Measurements from ENCODE around the gene MUC22. TPM values are rescaled to one million over a fixed set of nuclear protein-coding genes. Genes with fewer than 3 reads are reported as not detected.

The MUC22 gene
- total and polyA plus RNA-seq, 9 donors: not detected

DNA sequence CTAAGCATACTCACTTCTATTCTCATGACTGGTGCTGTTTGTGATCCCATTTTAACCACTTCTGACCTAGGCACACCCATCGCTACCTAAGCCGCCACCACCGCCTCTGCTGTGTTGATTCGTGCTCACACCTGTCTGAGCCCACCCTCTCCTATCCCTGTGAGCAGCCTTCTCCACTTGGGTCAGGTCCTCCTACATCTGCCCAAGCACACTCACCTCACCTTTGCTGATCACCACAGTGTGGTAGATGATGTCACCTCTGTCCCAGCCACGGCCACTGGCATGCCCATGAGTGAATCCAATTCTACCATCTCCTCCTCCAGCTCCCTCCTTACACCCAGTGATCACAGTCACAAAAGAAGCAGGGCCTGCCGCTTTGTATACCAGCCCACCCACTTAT is 20.8 kb downstream of the MUC22 start:
- no peak overlapping the region for H3K27ac ChIP-seq
- H3K4me1 ChIP-seq (ENCODE audit: insufficient read depth): no peaks in the 10 kb centered on the region
- intact Hi-C loops (cut with DNase I): no loop called here
- no peak for DNase-seq
- H3K27me3 ChIP-seq: no peaks in the 10 kb centered on the region
- no peak overlapping the region for H3K4me3 ChIP-seq
- TF ChIP-seq EP300 (IDR thresholded peaks at IDR 0.05): no peak
- no peak for TF ChIP-seq POLR2A (IDR thresholded peaks at IDR 0.05)
- TF ChIP-seq, protein P1, sequence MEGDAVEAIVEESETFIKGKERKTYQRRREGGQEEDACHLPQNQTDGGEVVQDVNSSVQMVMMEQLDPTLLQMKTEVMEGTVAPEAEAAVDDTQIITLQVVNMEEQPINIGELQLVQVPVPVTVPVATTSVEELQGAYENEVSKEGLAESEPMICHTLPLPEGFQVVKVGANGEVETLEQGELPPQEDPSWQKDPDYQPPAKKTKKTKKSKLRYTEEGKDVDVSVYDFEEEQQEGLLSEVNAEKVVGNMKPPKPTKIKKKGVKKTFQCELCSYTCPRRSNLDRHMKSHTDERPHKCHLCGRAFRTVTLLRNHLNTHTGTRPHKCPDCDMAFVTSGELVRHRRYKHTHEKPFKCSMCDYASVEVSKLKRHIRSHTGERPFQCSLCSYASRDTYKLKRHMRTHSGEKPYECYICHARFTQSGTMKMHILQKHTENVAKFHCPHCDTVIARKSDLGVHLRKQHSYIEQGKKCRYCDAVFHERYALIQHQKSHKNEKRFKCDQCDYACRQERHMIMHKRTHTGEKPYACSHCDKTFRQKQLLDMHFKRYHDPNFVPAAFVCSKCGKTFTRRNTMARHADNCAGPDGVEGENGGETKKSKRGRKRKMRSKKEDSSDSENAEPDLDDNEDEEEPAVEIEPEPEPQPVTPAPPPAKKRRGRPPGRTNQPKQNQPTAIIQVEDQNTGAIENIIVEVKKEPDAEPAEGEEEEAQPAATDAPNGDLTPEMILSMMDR (IDR thresholded peaks at IDR 0.05): no peak
- no peaks in the 10 kb centered on the region for H3K36me3 ChIP-seq
- 86 to 87% (median 86%) methylated on average over 6 of the region's 6 CpGs for WGBS, 3 donors
- H3K9me3 ChIP-seq: no peaks in the 10 kb centered on the region

DNA sequence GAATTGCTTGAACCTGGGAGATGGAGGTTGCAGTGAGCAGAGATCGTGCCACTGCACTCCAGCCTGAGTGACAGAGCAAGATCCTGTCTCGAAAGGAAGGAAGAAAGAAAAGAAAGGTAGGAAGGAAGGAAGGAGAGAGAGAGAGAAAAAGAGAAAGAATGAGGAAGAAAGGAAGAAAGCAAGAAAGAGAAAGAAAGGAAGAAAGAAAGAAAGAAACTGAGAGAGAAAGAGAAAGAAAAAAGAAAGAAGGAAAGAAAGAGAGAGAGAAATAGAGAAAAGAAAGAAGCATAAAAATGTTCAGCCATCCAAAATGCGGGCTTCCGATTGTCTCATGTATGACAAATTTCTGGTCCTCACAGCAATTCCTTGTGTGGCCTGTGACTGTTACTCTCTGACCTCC is 22.8 kb downstream of the MUC22 start:
- H3K9me3 ChIP-seq: no peaks in the 10 kb centered on the region

DNA sequence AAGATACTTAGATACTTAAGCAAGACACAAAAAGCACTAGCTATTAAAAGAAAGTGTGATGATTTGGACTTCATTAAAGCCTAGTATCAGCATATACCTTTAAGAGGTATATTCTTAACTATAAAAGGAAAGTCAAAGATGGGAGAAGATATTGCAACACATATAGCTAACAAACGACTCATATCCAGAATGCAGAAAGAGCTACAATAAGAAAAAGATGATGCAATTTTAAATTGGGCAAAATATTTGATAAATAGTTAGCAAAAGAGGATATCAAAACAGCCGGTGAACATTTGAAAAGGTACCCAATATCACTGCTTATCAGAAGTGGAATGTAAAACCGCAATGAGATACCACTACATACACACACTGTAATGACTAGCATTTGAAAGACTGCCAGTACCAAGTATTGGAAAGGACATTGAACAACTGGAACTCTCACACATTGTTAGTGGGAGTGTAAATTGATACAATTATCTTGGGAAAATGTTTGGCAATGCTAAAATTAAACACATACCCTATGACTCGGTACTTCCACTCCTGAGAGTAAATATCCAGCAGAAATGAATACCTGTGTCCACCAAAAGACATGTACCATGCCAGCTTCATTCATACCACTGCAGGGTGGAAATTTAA is 25.7 kb downstream of the MUC22 start:
- Histone ChIP-seq H3K9me3 (no peaks in the 10 kb centered on the region), H3K27ac (no peak overlapping the region), H3K4me1 (ENCODE audit: insufficient read depth) (no peaks in the 10 kb centered on the region), H3K27me3 (no peaks in the 10 kb centered on the region), H3K4me3 (no peak overlapping the region), H3K36me3 (no peaks in the 10 kb centered on the region)
- intact Hi-C loops (cut with DNase I): no loop called here
- WGBS, 3 donors: 14 to 34% (median 16%) methylated on average over 4 of the region's 4 CpGs
- TF ChIP-seq EP300 (IDR thresholded peaks at IDR 0.05) (no peak), POLR2A (IDR thresholded peaks at IDR 0.05) (no peak)
- TF ChIP-seq, protein P1 (IDR thresholded peaks at IDR 0.05): no peak
- DNase-seq: no peak

More for the DNA sequence above, 22.8 kb downstream of the MUC22 start:
- Histone ChIP-seq H3K4me3 (no peak overlapping the region), H3K27ac (no peak overlapping the region), H3K27me3 (no peaks in the 10 kb centered on the region), H3K4me1 (ENCODE audit: insufficient read depth) (no peaks in the 10 kb centered on the region), H3K36me3 (no peaks in the 10 kb centered on the region)
- intact Hi-C loops (cut with DNase I): no loop called here
- WGBS, 3 donors: 89 to 95% (median 94%) methylated on average over 4 of the region's 4 CpGs
- DNase-seq: no peak
- TF ChIP-seq, protein P1 (IDR thresholded peaks at IDR 0.05): no peak
- no peak for TF ChIP-seq POLR2A (IDR thresholded peaks at IDR 0.05)
- no peak for TF ChIP-seq EP300 (IDR thresholded peaks at IDR 0.05)

DNA sequence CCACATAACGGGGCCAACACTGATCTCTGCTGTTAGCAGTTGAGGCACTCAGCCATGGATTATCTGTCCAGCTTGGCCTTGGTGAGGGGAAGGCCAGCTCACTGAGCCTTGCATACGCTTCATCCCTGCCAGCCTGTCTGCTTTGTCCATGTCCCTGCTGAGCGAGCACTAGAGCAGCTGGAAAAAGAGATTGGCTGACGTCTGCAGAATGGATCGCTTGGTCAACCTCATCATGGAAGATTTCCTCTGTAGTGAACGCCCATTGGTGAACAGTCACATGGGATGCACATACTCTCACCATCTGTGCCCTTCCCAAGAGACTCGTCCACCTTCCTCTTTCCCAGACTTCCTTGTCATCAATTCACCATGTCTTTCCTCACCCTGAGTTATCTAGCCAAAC is 26.9 kb downstream of the MUC22 start:
- intact Hi-C loops (cut with DNase I): no loop called here
- no peaks in the 10 kb centered on the region for H3K4me1 ChIP-seq (ENCODE audit: insufficient read depth)
- no peaks in the 10 kb centered on the region for H3K27me3 ChIP-seq
- 85 to 94% (median 91%) methylated on average over 7 of the region's 7 CpGs for WGBS, 3 donors
- no peaks in the 10 kb centered on the region for H3K36me3 ChIP-seq
- no peak for DNase-seq
- no peaks in the 10 kb centered on the region for H3K9me3 ChIP-seq
- no peak overlapping the region for H3K4me3 ChIP-seq
- TF ChIP-seq EP300 (IDR thresholded peaks at IDR 0.05) (no peak), POLR2A (IDR thresholded peaks at IDR 0.05) (no peak)
- TF ChIP-seq, protein P1 (IDR thresholded peaks at IDR 0.05): no peak
- H3K27ac ChIP-seq: no peak overlapping the region
